BLaER1 (cell line): Measurements from ENCODE around the gene RPN2.
A peak's percentile ranks its signal among the peaks of the same experiment; 100 is the strongest.

Source experiments
- H3K27ac ChIP-seq: shearing (Covaris generic); formaldehyde crosslinking; 2 replicates; pipeline ENCODE4 v1.8.1; 2022
- H3K27me3 ChIP-seq: shearing (Covaris generic); formaldehyde crosslinking; 2 replicates; pipeline ENCODE4 v1.8.1; 2022
- H3K36me3 ChIP-seq: shearing (Covaris generic); formaldehyde crosslinking; 2 replicates; pipeline ENCODE4 v1.8.1; 2022
- H3K4me1 ChIP-seq: shearing (Covaris generic); formaldehyde crosslinking; 2 replicates; pipeline ENCODE4 v1.8.1; 2022
- H3K4me2 ChIP-seq: shearing (Covaris generic); formaldehyde crosslinking; 2 replicates; pipeline ENCODE4 v1.8.1; 2022
- H3K4me3 ChIP-seq: shearing (Covaris generic); formaldehyde crosslinking; 2 replicates; pipeline ENCODE4 v1.8.1; 2022
- H3K9ac ChIP-seq: shearing (Covaris generic); formaldehyde crosslinking; 2 replicates; pipeline ENCODE4 v1.8.1; 2022
- H3K9me3 ChIP-seq: shearing (Covaris generic); formaldehyde crosslinking; 2 replicates; pipeline ENCODE4 v1.8.1; 2022
- H4K20me1 ChIP-seq: shearing (Covaris generic); formaldehyde crosslinking; 2 replicates; pipeline ENCODE4 v1.8.1; 2022
- Cebpa-rat ChIP-seq: shearing (Covaris generic); IDR thresholded peaks from 2 replicates; pipeline ENCODE4 v1.8.1; 2022

RPN2 gene

DNA sequence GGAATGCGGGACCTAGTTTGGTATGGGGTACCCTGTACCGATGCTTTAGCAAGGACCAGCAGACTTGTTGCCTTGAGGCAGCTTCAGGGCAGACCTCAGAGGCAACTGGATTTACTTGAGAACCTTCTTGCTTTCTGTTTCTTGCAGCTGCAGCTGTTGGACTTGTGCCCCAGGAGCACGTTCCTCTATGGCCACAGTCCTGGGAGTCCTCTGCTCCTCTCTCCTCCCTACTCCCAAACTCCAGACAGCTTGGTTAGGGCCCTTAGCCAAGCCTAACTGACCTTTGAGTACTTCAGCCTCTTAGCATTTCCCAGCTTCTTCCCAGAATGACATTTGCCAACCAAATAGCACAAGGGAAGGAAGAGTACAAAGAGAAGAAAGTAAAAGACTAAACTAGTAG, 47.8 kb downstream of the RPN2 start:
- no peak for TF ChIP-seq Cebpa-rat
- Histone ChIP-seq H3K4me2 (no peak overlapping the region), H3K4me3 (no peak overlapping the region), H4K20me1 (peaks cover 10% of the 10 kb centered on the region; the same call in 1 of the 2 replicates), H3K36me3 (peaks cover 100% of the 10 kb centered on the region), H3K4me1 (no peaks in the 10 kb centered on the region), H3K27me3 (no peaks in the 10 kb centered on the region), H3K27ac (no peak overlapping the region), H3K9ac (no peak overlapping the region), H3K9me3 (no peaks in the 10 kb centered on the region)

DNA sequence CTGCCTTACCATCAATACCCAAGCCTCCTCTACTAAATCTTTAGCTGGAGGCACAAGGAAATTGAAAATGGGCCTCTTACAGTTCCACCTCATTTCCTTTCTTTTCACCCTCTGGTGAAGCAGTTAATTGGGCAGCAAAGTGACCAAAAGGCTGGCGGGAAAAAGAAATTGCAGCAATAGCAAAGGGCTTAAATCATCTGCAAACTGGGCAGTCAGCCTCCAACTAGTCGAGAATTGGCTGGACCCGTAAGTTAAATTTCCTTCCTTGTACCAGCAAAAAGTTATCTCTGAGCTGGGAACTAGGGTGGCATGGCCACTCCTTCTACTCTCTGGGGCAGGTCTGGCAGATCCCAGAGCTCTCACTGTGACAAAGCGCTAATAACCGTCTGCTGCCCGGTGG, 49.0 kb downstream of the RPN2 start:
- Histone ChIP-seq H3K4me2 (no peak overlapping the region), H3K36me3 (peaks cover 100% of the 10 kb centered on the region), H3K27me3 (no peaks in the 10 kb centered on the region), H3K27ac (no peak overlapping the region), H3K4me3 (no peak overlapping the region), H4K20me1 (peaks cover 11% of the 10 kb centered on the region; the same call in 1 of the 2 replicates), H3K9ac (no peak overlapping the region), H3K9me3 (no peaks in the 10 kb centered on the region), H3K4me1 (no peaks in the 10 kb centered on the region)
- no peak for TF ChIP-seq Cebpa-rat

DNA sequence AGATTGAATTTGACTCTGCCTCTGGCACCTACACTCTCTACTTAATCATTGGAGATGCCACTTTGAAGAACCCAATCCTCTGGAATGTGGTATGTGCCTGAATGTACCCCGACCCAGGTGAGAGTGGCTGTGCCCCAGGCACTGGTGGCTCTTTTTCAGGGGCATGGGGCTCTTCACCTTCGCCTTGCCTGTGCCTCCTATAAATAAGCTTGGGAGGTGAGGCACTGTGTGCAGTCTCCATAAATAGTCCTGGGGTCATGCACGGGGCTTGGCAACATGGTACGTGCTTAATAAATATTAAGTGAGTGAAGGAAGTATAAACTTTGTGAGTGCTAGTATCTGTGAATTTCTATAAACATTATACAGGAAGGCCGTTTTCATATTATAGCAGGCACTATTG, 49.5 kb downstream of the RPN2 start:
- peaks cover 15% of the 10 kb centered on the region for H4K20me1 ChIP-seq
- no peak for TF ChIP-seq Cebpa-rat
- peaks cover 100% of the 10 kb centered on the region for H3K36me3 ChIP-seq
- no peak overlapping the region for H3K4me3 ChIP-seq
- no peak overlapping the region for H3K4me2 ChIP-seq
- no peak overlapping the region for H3K27ac ChIP-seq
- no peak overlapping the region for H3K9ac ChIP-seq
- H3K4me1 ChIP-seq: no peaks in the 10 kb centered on the region
- H3K9me3 ChIP-seq: no peaks in the 10 kb centered on the region
- no peaks in the 10 kb centered on the region for H3K27me3 ChIP-seq

DNA sequence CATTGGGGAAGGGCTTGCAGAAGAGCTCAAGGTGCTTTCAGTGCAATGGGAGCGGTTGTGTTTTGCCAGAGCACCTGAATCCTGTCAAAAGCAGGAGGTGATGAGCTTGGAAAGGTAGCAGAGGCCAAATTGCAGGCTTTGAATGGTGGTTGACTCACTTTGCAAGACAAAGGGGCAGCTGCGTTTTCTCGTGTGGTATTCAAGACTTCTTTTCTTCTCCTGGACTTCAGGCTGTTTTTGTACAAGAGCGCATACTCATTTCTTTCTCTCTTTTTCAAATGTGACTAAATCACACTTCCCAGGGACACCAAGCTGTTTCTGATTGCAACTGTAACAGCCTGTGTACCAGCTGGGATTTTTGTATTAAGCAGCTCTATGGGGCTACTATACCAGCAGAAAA, 50.2 kb downstream of the RPN2 start:
- Histone ChIP-seq H3K4me3 (no peak overlapping the region), H3K27ac (no peak overlapping the region), H3K9me3 (no peaks in the 10 kb centered on the region), H3K4me1 (peaks cover 4% of the 10 kb centered on the region), H3K36me3 (peaks cover 100% of the 10 kb centered on the region), H3K27me3 (no peaks in the 10 kb centered on the region), H3K9ac (no peak overlapping the region), H4K20me1 (peaks cover 22% of the 10 kb centered on the region), H3K4me2 (no peak overlapping the region)
- no peak for TF ChIP-seq Cebpa-rat

DNA sequence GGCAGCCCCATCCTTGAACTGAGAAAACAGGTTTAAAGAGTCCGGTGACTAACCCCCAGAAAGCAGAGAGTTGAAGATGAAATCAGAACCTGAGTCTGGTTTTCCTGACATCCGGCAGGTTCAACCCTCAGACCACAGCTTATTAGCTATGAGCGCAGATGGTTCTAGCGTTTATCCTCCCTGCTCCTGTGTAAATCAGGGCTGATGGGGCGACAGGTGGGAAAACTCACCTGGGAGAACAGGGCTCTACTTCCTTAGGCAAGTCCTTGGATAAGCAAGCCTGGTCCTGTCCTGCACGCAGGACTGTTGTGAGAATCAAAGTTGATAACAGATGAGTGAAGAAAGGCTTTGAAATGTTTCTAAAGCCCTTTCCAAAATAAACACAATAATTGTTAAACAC, 51.1 kb downstream of the RPN2 start:
- Histone ChIP-seq H3K9ac (no peak overlapping the region), H3K27ac (no peak overlapping the region), H4K20me1 (peaks cover 30% of the 10 kb centered on the region), H3K4me3 (no peak overlapping the region), H3K4me1 (peaks cover 12% of the 10 kb centered on the region), H3K27me3 (no peaks in the 10 kb centered on the region), H3K36me3 (peaks cover 100% of the 10 kb centered on the region), H3K9me3 (no peaks in the 10 kb centered on the region), H3K4me2 (no peak overlapping the region)
- no peak for TF ChIP-seq Cebpa-rat

DNA sequence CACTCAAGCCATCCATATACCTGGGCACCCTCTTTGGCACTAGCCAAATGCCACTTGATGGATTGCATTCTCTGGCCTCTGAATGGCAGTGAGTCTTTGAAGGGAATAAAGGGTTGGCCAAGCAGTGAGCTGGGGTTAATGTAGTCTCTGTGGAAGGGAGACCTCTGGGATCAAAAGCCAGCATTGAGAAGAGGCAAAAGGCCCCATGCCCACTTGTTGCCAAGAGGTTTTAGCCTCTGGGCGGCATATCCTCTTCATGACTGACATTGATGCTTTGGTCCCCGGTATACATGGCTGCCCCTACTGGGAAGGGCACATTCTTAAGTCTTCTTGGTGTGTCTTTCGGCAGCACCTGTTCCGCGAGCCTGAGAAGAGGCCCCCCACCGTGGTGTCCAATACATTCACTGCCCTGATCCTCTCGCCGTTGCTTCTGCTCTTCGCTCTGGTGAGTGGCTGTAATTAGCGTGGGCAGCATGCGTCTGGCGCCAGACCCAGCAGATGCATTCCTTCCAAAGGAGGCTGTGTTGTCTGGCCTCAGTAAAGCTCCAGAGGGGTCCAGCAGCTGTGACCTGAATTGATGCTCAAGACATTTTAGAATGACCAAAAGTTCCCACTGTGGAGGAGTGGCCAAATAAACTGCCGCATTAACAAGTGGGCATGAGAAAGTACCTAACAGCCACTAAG, 53.0 kb downstream of the RPN2 start:
- peaks cover 100% of the 10 kb centered on the region for H3K36me3 ChIP-seq
- H4K20me1 ChIP-seq: peaks cover 34% of the 10 kb centered on the region
- no peak overlapping the region for H3K27ac ChIP-seq
- H3K27me3 ChIP-seq: no peaks in the 10 kb centered on the region
- no peak overlapping the region for H3K4me3 ChIP-seq
- no peak overlapping the region for H3K4me2 ChIP-seq
- no peaks in the 10 kb centered on the region for H3K9me3 ChIP-seq
- no peak overlapping the region for H3K9ac ChIP-seq
- peaks cover 15% of the 10 kb centered on the region for H3K4me1 ChIP-seq
- no peak for TF ChIP-seq Cebpa-rat

DNA sequence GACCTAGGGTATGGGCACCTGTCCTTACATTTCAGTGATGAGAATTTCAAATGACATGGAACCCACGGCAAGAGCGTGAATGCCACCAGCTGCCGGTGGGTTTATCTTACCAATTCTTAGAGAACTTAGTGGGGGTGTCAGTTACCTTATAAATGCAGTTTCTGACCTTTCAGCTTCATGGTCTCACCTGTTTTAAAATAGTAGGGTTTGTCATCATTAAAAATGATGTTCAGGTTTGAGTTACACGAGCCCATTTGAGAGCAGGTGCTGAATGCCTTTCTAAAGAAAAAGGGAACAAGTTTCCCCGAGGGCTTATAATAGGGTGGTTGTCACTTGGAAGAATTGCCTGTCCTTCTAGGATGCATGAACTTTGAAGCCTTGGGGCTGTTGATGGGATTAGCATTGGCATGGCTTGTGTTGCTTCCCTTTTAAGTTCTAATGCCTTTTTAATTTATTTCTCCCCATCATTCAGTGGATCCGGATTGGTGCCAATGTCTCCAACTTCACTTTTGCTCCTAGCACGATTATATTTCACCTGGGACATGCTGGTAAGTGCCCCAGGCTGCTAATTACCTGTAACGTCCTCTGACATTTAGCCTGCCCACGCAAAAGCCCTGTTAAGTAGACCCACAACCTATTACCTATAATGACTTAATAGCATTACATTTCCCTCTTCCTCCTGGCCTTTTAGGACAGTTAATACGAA, 54.6 kb downstream of the RPN2 start:
- Histone ChIP-seq H4K20me1 (peaks cover 34% of the 10 kb centered on the region), H3K4me1 (peaks cover 15% of the 10 kb centered on the region), H3K9me3 (no peaks in the 10 kb centered on the region), H3K36me3 (peaks cover 100% of the 10 kb centered on the region), H3K9ac (no peak overlapping the region), H3K4me3 (no peak overlapping the region), H3K4me2 (no peak overlapping the region), H3K27ac (no peak overlapping the region), H3K27me3 (no peaks in the 10 kb centered on the region)
- TF ChIP-seq Cebpa-rat: no peak

DNA sequence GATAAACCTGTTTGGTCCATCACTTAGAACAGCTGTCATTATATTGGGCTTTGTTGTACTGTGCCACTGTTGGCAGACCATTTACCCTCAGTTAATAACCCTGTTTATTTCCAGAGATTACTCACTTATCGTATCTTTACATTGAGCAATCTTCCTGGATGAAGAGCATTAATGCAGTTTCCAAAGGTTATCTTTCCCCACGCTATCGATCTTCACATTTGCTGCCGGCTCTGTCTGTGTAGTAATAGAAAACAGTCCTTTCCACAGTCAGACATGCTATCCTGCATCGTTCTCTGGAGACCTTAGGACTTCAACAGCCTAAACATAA, 55.1 kb downstream of the RPN2 start:
- Histone ChIP-seq H3K9ac (no peak overlapping the region), H3K9me3 (no peaks in the 10 kb centered on the region), H3K36me3 (peaks cover 100% of the 10 kb centered on the region), H3K4me1 (peaks cover 15% of the 10 kb centered on the region), H4K20me1 (peaks cover 34% of the 10 kb centered on the region), H3K27ac (no peak overlapping the region), H3K4me2 (peak overlapping the region; percentile 59), H3K4me3 (no peak overlapping the region), H3K27me3 (no peaks in the 10 kb centered on the region)
- no peak for TF ChIP-seq Cebpa-rat

DNA sequence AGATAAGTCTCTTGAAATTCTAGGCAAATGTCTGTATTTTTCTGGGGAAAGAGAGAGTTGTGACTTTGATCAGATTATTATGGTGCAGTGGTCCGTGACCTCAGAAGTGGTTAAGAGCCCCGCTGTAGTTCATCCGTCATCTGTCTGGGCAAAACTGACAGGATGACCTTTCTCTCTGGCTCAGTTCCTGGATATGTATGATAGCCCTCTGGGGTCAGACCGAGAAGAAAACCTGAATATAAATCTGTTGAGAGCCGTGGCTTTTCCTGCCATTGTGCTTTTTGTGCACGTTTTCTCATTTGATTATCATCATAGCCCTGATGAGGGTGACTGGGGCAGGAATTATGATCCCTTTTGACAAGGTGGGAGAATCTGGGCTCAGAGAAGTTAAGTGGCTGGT, 55.9 kb downstream of the RPN2 start:
- Histone ChIP-seq H3K27me3 (no peaks in the 10 kb centered on the region), H3K4me2 (peak overlapping the region; percentile 59), H3K27ac (peak overlapping the region; percentile 14; the same call in 1 of the 2 replicates), H3K4me1 (peaks cover 15% of the 10 kb centered on the region), H4K20me1 (peaks cover 36% of the 10 kb centered on the region), H3K4me3 (no peak overlapping the region), H3K9me3 (no peaks in the 10 kb centered on the region), H3K36me3 (peaks cover 100% of the 10 kb centered on the region), H3K9ac (peak overlapping the region; percentile 58)
- TF ChIP-seq Cebpa-rat: no peak

DNA sequence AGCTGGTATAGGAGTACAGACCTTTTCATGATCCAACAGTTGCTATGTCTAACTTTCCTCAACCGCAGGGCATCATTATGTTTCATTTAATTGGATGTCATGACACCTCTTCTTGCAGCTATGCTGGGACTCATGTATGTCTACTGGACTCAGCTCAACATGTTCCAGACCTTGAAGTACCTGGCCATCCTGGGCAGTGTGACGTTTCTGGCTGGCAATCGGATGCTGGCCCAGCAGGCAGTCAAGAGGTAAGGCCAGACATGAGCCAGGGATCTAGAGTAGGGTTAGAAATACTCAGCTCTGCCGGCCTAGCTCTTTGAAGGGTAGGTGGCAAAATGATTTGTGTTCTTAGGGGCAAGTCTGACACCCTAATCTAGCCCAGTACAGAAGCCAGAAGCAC, 57.3 kb downstream of the RPN2 start:
- Histone ChIP-seq H3K36me3 (peaks cover 100% of the 10 kb centered on the region), H3K4me1 (peaks cover 15% of the 10 kb centered on the region)

More for the DNA sequence above, 57.3 kb downstream of the RPN2 start:
- no peak for TF ChIP-seq Cebpa-rat
- Histone ChIP-seq H3K27me3 (no peaks in the 10 kb centered on the region), H4K20me1 (peaks cover 40% of the 10 kb centered on the region), H3K9ac (no peak overlapping the region), H3K9me3 (no peaks in the 10 kb centered on the region), H3K4me3 (no peak overlapping the region), H3K27ac (no peak overlapping the region), H3K4me2 (no peak overlapping the region)
